EL (cell line): Measurements from ENCODE around the gene SPRED2.

Experiments used
- DNase-seq: peaks from one replicate; pipeline ENCODE4 v3.0.0-alpha.2; 2016

The SPRED2 gene

GRCh38 chr2:65382776-65383357 is 49.5 kb downstream of the SPRED2 start:
- DNase-seq, result peak; percentile 88

- DNase-seq, result no peak
These were observed 50.1 kb downstream of the SPRED2 start for GRCh38 chr2:65382323-65382722.

DNA sequence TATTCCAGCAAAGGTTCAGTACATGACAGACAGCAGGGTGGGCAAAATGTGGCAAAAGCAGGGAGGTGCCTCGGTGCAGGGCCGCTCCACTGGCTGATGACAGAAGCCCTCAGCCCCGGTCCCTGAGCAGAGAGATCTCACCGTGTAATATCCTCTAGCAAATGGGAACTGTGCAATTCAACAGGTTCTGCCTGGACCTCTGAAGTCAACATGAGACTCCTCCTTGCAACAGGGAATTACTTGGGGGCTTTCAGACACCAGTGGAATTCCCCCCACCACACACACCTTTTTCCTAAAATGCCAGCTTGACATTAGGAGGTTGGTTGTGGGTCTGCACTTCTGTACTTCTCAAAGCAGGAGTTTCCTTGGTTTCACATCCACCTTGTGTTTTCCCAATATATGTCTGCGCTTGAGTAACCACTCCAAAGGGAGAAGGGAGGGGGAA is 50.8 kb downstream of the SPRED2 start:
- no peak for DNase-seq

DNA sequence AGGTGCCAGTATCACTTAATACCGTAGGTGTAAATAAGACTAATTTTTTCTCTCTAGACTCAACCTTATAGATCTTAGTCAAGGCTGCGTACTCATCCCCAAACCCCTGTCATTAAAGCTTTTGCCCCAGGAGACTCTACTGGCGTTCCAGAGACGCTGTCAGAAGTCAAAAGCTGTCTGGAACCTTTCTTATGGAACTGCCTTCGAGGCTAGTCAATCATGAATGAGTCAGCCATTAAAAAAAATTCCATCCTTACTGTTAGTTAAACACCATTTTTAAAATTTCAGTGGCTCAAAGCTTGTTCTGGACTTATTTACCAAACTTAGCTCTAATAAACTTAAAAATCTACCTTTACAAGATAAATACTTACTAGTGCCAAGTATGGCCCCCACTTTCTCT is 52.1 kb downstream of the SPRED2 start:
- no peak for DNase-seq

- no peak for DNase-seq
These were observed 52.7 kb downstream of the SPRED2 start for GRCh38 chr2:65379721-65380171.

DNA sequence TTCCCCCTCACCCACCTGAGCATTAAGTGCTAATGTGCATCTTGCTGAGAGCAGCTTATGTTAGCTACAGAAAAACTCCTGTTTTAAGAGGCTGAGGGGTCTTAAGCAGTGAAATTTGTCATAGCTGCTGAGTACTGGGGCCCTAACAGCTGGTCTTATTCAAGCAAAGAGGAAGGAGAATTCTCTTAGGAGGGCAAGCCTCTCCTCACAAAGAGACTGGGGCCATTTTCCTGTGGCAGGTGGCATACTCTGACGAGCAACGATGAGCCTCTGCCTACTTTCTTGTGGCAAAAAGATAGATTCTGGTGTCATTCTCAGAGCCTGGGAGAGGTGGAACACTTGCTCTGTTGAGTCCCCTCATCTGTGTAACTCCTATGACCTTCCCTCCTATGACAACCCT is 53.2 kb downstream of the SPRED2 start:
- DNase-seq, result no peak

DNA sequence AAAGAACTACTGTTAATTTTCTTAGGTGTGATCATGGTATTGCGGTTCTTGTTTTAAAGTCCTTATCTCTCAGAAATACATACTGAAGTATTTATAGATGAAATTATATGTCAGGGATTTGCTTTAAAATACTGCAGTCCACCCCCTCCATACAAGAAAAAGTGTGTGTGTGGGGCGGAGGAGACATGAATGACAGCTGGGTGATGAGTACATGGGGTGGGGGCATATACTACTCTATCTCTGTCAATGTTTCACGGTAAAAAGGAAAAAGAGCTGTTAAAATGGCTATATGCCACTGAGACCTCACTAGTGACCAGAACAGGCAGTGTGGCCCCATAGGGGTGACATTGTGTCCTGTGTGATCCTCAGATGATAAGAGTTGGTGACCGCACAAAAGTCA is 54.1 kb downstream of the SPRED2 start:
- no peak for DNase-seq

DNA sequence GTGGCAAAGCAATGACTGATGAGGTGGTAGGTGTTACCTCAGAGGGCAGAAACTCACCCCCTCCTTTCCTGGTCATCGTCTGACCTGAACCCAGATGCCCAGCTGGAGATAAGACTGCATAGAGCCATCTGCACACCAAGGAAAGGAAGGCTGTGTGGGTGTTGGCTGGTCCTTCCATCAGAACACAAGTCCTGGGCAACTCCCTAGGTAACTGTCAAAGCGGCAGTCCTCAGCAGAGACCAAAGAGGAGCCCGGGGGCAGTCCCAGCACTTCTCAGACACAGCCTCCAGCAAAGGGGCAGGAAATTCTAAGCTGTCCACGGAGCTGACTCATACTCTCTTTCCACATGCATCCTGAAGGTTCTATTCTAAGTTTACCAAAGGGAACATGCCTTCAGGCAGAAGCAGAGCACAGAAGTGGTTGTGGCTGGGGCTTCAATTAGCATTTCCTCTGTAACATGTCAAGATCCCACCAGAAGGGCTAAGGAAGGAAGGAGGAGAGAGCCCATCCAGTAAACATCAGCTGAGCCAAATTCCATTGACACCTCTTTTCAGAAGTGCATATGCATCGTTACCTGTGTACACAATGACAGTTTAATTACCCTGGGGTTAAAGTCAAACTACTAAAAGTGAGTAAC is 54.7 kb downstream of the SPRED2 start:
- DNase-seq, result peak; percentile 95

DNA sequence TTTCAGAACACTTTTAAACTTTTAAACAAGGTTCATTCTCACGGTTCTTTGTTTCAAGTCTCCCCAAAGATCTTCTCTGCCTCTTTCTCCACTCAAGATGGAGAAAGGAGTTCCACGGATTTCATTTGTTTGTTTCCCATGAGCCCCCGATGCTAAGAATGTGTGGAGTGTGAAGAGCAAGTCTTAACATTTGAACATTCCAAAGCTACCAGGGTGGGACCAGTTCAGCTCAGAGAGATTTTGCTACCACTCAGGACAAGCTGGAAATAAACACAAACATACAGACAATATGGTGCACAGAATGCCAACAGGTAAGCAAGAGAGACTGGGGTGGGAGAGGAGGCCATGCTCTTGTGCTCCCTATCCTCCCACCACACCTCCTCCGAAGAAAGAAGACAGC is 56.7 kb downstream of the SPRED2 start:
- no peak for DNase-seq

GRCh38 chr2:65374999-65375398 is 57.4 kb downstream of the SPRED2 start:
- DNase-seq, result no peak

- DNase-seq, result no peak
These were observed 57.8 kb downstream of the SPRED2 start for GRCh38 chr2:65374575-65374974.

DNA sequence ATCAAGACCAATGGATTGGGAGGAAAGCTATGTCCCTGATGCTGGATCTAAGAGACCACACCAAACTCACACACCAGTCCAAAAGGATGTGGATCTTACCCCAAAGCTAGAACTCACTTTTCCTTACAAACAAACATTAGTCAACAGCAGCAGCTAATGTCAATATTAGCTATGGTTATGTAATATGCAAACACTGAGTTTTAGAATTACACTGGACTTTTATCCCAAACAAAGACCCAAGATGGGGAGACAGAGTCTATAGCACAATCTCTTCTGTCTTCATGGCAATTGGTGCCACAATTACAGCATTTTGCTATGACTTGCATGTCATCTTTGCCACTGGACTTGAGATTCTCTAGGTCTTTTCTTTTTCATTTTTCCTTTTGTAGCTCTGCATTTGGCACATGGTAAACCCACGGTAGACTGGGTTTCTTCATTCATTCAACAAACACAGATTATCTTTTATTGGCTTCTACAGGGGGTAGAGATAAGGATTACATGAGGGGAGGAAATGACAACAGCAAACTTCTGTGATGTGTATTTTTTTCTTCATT is 59.0 kb downstream of the SPRED2 start:
- DNase-seq, result no peak

DNA sequence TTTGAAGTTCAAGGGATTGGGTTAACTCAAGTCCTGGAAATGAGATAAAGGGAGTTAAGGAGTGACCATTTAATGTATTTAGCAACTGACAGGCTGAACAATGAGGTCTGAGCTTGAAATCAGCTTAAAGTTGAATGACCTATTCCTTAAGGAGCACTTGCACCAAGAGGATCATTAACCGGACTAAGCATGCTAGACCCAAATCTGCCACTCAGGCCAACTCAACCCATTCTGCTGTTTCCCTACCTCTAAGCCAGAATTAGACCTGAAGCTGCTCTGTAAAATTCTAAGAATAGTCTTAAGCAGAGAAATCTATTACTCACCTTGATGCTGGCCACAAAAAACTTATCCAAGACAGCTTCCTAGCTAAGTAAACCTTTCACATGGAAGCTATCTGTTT is 59.8 kb downstream of the SPRED2 start:
- no peak for DNase-seq

DNA sequence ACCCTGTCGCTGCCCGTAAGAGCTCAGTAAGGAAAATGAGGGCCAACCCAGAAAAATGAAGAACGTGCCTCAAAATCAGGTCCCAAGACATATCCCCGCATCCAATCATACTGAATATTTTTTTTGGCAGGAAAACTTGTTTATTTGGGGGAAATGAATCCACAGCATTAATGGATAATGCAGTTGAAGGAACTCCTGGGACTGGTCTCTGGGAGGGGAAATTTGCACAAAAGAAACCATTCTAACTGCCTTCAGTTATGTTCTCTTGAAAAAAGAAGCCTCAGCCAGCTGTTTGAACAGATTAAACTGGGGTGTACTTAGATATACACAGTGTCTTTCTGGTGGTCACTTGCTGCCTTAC is 61.3 kb downstream of the SPRED2 start:
- DNase-seq, result no peak

- DNase-seq, result no peak
These were observed 61.9 kb downstream of the SPRED2 start for GRCh38 chr2:65370387-65371073.

- DNase-seq, result no peak
These were observed 62.4 kb downstream of the SPRED2 start for GRCh38 chr2:65369980-65370379.

DNA sequence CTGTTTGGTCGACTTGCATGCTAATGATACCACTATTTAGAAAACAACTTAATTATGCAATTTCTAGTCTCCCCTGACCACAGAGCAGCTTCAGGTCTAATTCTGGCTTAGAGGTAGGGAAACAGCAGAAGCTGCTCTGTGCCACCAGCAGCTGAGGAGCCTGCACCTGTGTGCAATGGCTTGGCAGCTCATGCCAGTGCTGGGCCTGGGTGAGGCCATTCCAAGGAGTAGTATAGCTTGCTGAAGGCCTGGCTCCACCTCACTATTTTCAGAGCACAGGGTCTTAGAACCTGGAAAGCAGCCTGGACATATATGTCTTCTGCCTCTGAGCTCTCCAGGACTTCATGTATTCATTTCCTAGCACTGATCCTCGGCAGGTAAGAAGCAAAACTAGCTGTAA is 62.8 kb downstream of the SPRED2 start:
- DNase-seq, result no peak

- no peak for DNase-seq
These were observed 63.9 kb downstream of the SPRED2 start for GRCh38 chr2:65368468-65368867.

DNA sequence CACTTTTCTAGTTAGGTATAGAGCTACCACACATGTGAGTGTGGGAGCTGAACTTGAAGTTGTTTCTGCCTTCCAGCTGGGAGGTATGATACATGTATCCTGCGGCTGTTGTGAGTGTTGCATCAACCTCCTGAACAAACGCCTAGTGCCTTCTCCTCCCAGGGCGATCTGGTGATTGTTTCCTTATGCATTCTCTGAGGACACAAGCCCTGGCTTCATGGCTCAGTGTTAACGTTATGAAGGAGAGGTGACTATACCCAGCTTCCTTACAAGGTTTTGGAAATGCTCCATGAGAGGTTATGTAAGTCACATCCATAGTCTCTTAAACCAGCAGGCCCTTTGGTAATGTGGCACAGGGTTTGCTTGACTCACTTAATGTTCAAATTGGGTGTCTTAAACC is 64.9 kb downstream of the SPRED2 start:
- peak; percentile 98 for DNase-seq

- peak; percentile 97 for DNase-seq
These were observed 65.7 kb downstream of the SPRED2 start for GRCh38 chr2:65366595-65367125.

DNA sequence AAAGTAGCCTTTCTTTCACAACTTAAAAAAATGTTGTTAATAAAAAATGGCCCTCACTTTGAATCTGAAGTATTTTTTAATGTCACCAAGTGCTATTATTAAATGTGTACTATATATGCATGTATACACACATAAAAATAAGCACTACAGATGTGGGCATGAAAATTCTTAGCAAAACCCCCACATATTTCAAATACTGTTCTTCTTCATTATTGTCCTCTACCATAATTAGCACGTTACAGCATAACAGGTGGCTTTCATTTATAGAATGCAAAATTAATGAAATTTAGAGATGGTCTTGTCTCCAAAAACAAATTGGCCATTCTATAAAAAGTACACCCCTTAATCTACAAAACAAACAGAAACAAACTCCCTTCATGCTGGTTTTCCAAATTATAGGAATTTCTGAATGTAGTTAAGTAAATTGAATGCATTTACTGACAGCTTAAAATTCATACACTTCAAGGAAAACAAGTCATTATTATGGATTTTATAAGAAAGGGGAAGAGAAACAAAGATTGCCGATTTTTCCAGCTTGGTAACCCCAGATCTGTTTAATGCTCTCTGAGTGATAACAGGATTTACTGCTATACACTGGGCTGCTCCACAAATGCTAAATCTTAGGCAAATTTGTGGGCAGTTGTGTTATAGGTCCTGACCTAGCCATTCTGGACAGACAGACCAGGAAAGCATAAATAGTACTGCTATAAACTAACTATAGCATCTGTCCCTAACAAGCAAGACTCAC is 67.2 kb downstream of the SPRED2 start:
- DNase-seq, result no peak

DNA sequence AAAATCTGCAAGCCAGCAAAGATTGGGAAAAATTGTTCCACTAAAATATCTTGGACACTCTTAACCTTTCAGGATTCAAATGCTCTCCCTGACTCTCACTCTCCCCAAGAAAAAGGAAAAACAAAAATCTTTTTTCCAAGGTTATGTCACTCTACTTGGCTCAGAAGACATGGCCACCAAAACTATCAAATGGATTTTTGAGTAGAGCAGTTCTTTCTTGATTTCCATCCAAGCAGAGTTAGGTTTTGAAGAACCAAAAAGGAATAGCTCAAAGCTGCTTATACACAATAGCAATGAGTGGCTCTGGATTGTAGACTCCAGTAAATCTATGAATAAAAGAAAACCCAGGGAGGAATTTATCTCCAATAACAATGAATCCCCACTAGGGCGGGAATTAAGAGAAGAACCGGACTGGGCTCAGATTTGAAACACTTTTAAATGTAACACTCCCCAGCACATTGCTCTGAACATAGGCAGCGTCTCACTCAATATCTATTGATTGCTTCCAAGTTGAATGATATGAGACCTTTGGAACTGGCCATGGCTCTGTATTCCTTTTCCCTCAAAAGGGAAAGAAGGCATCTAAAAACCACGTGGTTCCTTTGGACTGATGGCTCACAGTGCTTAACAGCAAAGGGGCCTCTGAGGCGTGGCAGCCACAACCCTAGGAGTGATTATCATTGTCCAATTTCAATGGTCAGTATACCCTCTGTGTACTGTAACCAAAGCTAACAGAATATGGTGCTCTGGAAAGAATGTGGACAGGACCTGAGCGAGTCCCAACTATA is 68.3 kb downstream of the SPRED2 start:
- no peak for DNase-seq
